Mesothelial cell of epicardium (in vitro differentiated cells): ENCODE measurements around the gene ARNT2. TPM values are rescaled to one million over a fixed set of nuclear protein-coding genes. Genes with fewer than 3 reads are reported as not detected.

ENCODE experiments used
- DNase-seq, 2 experiments: peaks; one replicate each; pipeline ENCODE4 v3.0.0; 2021; ENCODE audit warnings: low spot score in 2 of 2; ENCODE audit not compliant: unreplicated experiment in 2 of 2
- H3K27ac Mint-ChIP-seq: 2 replicates; pipeline ENCODE4 v1.8.0; 2021; ENCODE audit warnings: mixed read lengths
- H3K27me3 Mint-ChIP-seq: 2 replicates; pipeline ENCODE4 v1.8.0; 2021; ENCODE audit warnings: low read depth, mixed read lengths
- H3K36me3 Mint-ChIP-seq: 2 replicates; pipeline ENCODE4 v1.8.0; 2021; ENCODE audit warnings: mixed read lengths
- H3K4me1 Mint-ChIP-seq: 2 replicates; pipeline ENCODE4 v1.8.0; 2021; ENCODE audit warnings: mixed read lengths
- H3K4me3 Mint-ChIP-seq: 2 replicates; pipeline ENCODE4 v1.8.0; 2021; ENCODE audit warnings: mild to moderate bottlenecking, moderate library complexity, mixed read lengths
- H3K9me3 Mint-ChIP-seq: 2 replicates; pipeline ENCODE4 v1.8.0; 2021; ENCODE audit warnings: mixed read lengths
- total RNA-seq: library from RNA; stranded (reverse); gene quantifications from 3 replicates; pipeline ENCODE4 v1.2.1, GENCODE V29; 2021
- TF ChIP-seq, protein P1 (sequence below): fragments of 200-600 bp; sonication (generic); IDR thresholded peaks from one replicate; pipeline ENCODE4 v1.5.0; 2021; ENCODE audit warnings: antibody characterized with exemption; ENCODE audit not compliant: unreplicated experiment

ARNT2 gene
- total RNA-seq, 1 donor from 2014 or later: 20.2 TPM

GRCh38 chr15:80461356-80462095, 57.3 kb downstream of the ARNT2 start:
- no peak for DNase-seq
- Mint-ChIP-seq H3K27me3 (no peaks in the 10 kb centered on the region), H3K4me3 (no peak overlapping the region), H3K27ac (no peak overlapping the region), H3K9me3 (no peaks in the 10 kb centered on the region), H3K36me3 (peaks cover 2% of the 10 kb centered on the region), H3K4me1 (peaks cover 6% of the 10 kb centered on the region)
- TF ChIP-seq, protein P1, sequence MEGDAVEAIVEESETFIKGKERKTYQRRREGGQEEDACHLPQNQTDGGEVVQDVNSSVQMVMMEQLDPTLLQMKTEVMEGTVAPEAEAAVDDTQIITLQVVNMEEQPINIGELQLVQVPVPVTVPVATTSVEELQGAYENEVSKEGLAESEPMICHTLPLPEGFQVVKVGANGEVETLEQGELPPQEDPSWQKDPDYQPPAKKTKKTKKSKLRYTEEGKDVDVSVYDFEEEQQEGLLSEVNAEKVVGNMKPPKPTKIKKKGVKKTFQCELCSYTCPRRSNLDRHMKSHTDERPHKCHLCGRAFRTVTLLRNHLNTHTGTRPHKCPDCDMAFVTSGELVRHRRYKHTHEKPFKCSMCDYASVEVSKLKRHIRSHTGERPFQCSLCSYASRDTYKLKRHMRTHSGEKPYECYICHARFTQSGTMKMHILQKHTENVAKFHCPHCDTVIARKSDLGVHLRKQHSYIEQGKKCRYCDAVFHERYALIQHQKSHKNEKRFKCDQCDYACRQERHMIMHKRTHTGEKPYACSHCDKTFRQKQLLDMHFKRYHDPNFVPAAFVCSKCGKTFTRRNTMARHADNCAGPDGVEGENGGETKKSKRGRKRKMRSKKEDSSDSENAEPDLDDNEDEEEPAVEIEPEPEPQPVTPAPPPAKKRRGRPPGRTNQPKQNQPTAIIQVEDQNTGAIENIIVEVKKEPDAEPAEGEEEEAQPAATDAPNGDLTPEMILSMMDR: no peak

- H3K27ac Mint-ChIP-seq: no peak overlapping the region
- peaks cover 2% of the 10 kb centered on the region for H3K36me3 Mint-ChIP-seq
- TF ChIP-seq, protein P1: no peak
These were observed 57.9 kb downstream of the ARNT2 start for GRCh38 chr15:80462111-80462510.

DNA sequence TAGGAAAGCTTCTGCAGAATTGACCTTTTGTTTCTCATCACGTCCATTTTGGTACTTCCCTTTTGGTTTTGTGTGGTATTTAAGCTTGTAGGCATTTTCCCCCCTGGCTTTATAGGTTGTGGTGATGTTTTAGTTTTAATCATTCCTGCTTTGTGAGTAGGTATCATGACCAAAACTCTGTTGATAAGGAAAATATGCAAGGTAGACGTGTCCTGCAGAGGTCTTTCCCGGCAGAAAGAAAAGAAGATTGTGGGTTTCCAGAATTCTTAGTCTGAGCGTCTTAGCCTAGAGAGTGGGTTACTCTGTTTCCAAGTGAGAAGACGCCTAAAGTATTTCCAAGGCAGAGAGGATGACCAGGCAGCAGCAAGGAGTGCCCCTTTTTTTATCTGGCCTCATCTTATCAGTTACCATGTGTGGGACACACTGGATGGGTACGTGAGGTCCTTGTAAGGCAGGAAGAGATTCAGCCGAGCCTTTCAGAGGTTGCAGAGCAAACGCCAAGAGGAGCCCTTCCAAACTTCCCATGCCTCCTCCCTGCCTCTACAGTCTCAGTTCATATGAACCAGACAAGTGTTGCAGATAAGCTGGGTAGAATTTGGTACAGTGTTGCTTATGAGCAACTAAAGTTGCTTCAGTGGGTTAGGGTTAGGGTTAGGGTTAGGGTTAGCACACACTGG, 58.8 kb downstream of the ARNT2 start:
- TF ChIP-seq, protein P1: no peak
- H3K4me3 Mint-ChIP-seq: no peak overlapping the region
- H3K36me3 Mint-ChIP-seq: peaks cover 2% of the 10 kb centered on the region
- DNase-seq: no peak
- H3K27ac Mint-ChIP-seq: no peak overlapping the region
- no peaks in the 10 kb centered on the region for H3K9me3 Mint-ChIP-seq
- no peaks in the 10 kb centered on the region for H3K4me1 Mint-ChIP-seq
- H3K27me3 Mint-ChIP-seq: no peaks in the 10 kb centered on the region

More at GRCh38 chr15:80462111-80462510, 57.9 kb downstream of the ARNT2 start:
- no peak overlapping the region for H3K4me3 Mint-ChIP-seq
- no peaks in the 10 kb centered on the region for H3K27me3 Mint-ChIP-seq
- no peak for DNase-seq
- peaks cover 3% of the 10 kb centered on the region for H3K4me1 Mint-ChIP-seq
- H3K9me3 Mint-ChIP-seq: no peaks in the 10 kb centered on the region

- peaks cover 5% of the 10 kb centered on the region for H3K36me3 Mint-ChIP-seq
- DNase-seq: no peak
- no peak overlapping the region for H3K4me3 Mint-ChIP-seq
- H3K4me1 Mint-ChIP-seq: no peaks in the 10 kb centered on the region
- no peaks in the 10 kb centered on the region for H3K27me3 Mint-ChIP-seq
- no peak overlapping the region for H3K27ac Mint-ChIP-seq
- TF ChIP-seq, protein P1: no peak
- no peaks in the 10 kb centered on the region for H3K9me3 Mint-ChIP-seq
These were observed 60.9 kb downstream of the ARNT2 start for GRCh38 chr15:80464951-80465625.

DNA sequence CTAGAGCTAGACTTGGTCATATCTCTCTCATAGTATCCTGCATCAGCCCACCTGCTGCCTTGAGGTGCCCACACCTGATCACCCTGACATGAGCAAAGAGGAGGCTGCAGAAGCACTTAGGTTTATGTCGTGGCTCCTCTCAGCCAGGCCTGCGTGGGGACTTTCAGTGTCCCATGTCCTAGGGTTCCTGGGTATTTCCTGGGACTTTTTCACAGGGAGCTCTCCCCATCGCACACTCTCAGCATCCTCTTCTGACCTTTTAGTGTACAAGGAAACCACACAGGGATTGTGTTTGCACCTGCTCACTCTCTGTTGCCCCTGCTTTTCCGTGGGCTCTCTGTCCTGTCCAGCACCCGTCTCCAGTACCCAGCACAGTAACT, 61.4 kb downstream of the ARNT2 start:
- Mint-ChIP-seq H3K4me3 (no peak overlapping the region), H3K27ac (no peak overlapping the region), H3K27me3 (no peaks in the 10 kb centered on the region), H3K36me3 (peaks cover 10% of the 10 kb centered on the region), H3K9me3 (no peaks in the 10 kb centered on the region), H3K4me1 (no peaks in the 10 kb centered on the region)
- TF ChIP-seq, protein P1: no peak
- DNase-seq: no peak
